HG03432 (cell line): Measurements from ENCODE around the gene VAMP2.

Source experiments
- ATAC-seq: cut with Tn5 transposase; IDR thresholded peaks from one replicate; pipeline ENCODE4 v1.9.1; 2021; ENCODE audit warnings: mild to moderate bottlenecking, moderate library complexity; ENCODE audit not compliant: unreplicated experiment

VAMP2 gene

DNA sequence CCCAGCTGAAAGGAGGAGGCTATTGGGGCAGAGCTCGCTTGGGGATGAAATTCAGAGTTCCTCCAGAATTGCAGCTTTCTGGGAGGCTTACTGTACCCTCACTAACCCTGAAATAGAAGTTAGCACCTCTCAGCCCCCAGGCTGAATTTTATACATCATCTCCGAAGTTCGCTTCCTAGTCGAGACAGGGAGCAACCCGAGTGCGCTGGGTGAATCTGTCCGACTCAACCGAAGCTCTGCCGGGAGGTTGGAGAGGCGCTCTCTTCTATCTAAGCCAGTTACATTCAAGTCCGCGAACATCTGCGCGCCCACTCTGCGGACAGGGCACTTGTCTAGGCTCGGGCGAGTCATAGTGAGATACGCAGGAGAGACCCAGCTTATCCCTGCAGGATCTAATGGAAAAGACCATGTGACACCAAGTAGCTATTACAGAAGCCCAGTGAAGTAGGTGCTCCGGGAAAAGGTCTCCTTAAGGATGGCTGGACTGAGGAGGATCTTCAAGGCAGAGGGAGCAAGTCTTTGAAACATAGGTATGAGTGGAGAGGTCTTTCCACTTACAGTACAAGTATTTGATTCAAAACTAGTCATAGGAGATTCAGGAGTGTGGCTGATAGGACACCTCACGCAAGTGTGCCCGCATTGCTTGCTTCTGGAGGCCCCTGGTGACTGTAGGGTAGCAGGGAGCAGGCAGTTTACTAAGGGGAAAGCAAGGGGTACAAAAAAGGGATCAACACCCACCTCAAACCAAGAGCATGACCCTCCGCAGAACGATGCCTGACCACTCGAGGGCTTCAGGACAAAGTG is 38.2 kb downstream of the VAMP2 start:
- no peak for ATAC-seq

- ATAC-seq: no peak
Observed at GRCh38 chr17:8123695-8124349, 38.9 kb downstream of the VAMP2 start, which contains the start of gene HES7. HES7 (minus strand) TSS chr17:8124106; CDS start chr17:8124084, 22 bp downstream.

DNA sequence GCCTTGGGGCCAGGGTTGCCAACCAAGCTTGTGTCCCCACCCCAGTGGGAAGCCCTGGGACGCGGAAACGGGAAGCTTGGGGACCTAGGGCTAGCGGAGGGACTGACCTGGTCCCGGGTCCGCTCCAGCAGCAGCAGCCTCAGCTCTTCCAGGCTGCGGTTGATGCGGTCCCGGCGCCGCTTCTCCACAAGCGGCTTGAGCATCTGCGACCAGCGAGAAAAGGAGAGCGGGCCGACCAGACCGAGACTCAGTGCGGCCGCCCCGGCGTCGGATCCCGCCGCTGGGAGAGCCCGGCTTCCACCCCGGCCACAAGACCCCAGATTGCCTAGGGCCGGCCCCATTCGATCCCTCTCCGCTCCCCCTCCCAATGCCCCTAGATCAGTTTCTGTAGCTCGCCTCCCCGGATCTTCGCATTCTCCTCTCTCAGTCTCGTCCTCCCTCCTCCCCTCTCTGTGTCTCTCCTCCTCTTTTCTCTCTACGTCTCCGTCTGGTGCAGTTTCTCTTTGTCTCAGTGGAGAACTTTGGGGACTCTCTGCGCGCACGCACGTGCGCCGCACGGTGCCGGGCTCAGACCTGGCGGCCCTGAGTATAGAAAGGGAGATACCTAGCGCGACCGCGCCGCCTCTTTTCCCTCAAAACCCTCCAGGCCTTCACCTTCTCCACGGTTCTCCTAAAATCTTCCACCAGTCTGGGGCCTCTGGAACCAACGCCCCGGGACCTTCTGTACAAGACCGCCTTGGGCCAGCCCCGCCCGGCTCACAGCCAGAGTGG is 39.6 kb downstream of the VAMP2 start:
- ATAC-seq: no peak

GRCh38 chr17:8122422-8122923 is 40.3 kb downstream of the VAMP2 start:
- ATAC-seq: no peak

- peak; percentile 33 for ATAC-seq
Observed at GRCh38 chr17:8121681-8122421, 40.9 kb downstream of the VAMP2 start.

GRCh38 chr17:8121407-8121680 is 41.4 kb downstream of the VAMP2 start:
- ATAC-seq: no peak

DNA sequence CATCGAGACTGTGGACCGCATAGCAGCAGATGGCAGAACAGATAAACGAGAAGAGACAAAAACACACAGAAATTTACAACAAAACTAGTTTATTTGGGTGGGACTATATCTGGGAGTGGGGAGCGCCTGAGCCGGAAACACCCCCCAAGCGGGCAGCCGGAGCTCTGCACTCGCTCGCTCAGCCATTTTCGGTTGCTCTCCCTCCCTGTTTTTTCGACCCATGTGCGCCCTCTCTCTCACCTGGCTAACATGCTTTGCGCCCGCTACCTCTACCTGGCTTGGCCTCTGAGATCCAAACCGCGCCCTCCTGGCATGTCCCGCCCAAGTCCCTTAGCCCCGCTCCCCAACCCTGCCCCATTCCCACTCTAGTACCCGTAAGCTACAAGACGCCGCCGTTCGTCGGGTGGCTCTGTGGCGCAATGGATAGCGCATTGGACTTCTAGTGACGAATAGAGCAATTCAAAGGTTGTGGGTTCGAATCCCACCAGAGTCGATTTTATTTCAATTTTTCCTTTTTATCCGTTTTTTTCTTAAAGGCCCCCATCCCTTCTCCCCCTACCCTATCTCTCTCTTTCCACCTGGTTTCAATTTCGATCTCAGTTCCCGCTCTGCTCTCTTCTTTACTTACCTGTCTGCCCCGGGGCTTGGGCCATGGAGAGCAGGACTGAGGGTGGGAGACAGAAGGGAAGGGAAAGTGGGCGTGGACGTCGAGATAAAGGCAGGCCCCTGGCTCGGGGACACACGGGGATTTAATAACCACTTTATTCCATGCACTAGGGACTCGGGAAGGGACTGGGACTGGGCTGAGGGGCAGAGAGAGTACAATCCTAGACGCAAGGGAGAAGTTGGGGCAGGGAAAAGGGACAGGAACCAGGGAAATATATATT is 42.0 kb downstream of the VAMP2 start:
- ATAC-seq: no peak

- peak; percentile 34 for ATAC-seq
Observed at GRCh38 chr17:8119581-8120519, 42.9 kb downstream of the VAMP2 start.

DNA sequence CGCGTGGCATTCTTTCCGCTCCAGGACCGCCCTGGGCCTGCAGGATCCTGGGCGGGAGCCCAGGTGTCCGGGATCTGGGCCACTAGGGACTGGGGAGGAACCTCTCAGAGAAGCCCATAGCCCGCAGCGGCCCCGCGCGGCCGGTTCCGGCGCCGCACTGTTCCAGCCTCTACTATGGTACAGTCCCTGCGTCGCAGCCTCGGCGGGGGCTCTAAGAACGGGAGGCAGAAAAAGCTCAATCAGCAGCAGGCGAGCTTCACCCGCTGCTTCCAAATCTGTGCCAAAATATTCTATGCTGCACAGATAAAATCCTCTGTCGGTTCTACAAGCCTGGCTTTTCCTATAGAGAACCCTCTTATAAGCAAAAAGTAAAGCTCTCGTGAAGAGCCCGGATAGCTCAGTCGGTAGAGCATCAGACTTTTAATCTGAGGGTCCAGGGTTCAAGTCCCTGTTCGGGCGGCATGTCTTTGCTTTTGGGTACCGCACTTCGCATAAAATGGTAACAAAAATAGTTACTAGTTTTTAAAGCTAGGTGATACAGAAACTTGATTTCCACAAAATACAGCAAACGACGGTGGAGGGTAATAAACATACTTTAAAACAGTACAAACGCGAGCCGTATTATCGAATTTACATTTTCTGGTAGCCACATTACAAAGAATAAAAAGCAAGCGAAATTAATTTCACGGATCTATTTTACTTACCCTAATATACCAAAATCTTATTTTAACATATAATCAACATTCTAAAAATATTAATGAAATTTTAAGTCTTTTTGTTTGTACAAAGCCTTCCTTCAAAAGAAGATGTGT is 43.8 kb downstream of the VAMP2 start:
- ATAC-seq: peak; percentile 41

DNA sequence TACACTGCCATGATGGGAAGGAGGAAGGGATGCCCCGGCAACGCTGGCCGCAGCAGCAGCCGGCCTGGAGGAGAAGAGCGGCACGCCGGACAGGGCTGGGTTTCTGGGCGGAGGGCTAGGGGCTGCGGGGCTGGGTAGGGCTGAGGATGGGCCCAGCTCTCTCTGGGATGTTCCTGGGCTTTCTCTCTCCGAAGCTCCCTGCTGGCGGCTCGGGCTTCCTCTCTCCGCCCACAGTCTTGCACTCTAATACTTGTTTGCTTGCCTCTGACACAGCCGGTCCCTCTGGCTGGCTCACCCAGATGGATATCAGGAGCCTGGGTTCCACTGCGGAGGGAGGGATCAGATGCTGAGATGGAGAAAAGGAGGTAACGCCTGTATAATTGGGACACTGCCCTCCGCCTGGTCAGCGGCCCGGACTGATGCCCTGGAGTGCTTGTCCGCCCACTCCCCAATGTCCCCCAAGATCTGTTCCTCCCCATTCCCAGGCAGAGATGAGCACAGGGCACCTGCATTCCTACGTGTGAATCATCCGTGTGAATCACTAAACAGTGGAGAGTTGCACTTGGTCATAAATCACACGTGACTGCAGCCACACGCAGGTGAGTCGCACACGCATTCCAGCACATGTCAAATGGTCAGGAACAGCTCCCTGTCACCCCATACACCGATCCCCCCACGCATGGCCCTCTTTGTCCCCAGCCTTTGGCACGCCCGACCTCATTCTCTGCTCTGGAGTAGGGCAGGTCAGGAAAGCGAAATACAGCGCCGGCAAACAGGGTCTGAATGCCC is 44.6 kb downstream of the VAMP2 start, which contains the start of gene ALOXE3:
ALOXE3 (minus strand) TSS at position 535 of the 789 bp plus-strand sequence; CDS start at position 11, 524 bp downstream.
- ATAC-seq: no peak

DNA sequence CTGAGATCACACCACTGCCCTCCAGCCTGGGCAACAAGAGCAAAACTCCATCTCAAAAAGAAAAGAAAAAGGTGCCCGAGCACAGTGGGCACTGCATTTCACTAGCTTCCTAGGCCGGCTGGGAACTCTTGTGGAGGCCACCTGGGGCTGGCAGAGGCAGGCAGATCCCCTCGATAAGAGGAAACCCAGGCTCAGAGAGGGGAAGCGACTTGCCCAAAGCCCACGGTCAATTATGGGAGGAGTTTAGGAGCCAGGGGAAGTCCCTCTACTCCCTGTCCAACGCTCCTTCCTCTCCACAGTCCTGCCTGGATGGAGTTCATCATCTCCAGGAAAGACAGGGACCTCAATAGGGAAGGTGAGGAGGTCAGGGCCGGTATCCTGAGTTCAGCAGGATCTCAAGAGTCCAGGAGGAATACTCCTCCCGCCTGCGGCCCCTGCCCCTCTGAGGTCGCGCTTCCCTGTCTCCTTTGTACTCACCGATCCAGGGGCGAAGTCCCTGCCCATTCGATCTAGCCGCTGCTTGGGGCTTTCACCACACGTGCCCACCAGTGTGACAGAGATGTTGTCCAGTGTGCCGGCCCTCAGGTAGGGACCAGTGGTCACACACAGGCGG is 45.3 kb downstream of the VAMP2 start:
- ATAC-seq: no peak

- ATAC-seq: no peak
Observed at GRCh38 chr17:8116776-8117175, 46.0 kb downstream of the VAMP2 start.

- no peak for ATAC-seq
Observed at GRCh38 chr17:8110907-8111306, 51.8 kb downstream of the VAMP2 start.

GRCh38 chr17:8110456-8110804 is 52.3 kb downstream of the VAMP2 start:
- no peak for ATAC-seq

DNA sequence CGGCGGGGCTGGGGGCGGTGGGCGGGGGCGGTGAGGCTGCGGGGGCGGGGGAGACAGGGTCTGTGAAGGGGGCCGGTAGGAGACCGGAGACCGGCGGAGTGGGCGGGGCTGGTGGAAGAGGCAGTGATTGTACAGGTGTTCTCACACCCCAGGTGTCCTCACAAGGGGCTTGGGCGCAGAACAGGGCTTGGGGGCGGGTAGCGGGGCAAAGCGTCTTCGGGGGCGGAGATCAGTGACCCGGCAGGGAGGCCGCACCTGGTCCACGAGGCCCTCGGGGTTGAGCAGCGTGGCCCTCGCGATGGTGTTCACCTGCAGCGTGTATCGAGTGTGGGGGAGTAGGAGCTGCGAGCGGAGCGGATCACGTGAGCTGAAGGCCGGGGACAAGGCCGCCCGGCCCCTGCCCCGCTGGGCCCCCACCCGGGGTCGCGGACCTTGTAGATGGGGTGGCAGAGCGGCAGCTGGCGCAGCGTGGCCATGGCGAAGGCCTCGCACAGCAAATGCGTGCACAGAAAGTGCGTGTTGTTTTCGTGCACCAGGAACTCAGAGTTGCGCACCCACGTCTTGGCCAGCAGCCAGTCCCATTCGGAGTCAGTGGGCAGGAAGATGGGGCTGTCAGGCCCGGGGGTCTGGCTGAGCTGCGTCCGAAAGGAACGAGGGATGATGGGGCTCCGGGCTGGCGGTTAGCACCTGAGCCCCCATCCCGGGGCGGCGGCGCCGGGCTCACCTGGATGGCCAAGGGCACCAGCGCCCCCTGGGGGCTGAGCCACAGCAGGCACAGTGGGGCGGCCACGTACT is 52.9 kb downstream of the VAMP2 start:
- ATAC-seq: no peak
